ENCODE data around the gene MEIS3.

Gene MEIS3

DNA sequence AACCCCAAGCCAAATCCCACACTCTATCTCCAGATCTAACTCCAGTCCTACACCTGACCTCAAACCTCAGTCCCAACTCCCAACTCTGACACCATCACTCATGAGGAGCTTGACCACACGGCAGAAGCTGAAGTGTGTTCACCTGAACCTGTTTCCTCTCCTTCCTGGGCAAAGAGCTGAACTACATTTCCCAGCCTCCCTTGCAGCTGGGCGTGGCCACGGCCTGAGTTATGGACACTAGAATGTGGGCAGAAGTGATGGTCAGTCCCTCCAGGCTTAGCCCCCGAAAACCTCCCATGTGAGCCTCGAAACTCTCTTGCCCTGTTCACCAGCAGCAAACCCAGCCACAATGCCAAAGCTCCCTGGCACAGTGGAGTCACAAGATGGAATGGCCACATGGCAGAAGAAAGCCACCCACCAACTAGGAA is 19.5 kb upstream of the MEIS3 start:
- H3K27ac ChIP-seq (ENCODE audit: low read length), result no peak overlapping the region
- no peaks in the 10 kb centered on the region for H3K9me3 ChIP-seq (replicated peaks; ENCODE audit: insufficient read depth, low read length)
- H3K9me2 ChIP-seq (replicated peaks; ENCODE audit: insufficient read depth, low read length), result no peaks in the 10 kb centered on the region
- no peak for DNase-seq
- H3K9ac ChIP-seq (ENCODE audit: low read length), result no peak overlapping the region
- no peak for TF ChIP-seq EZH2 (optimal IDR thresholded peaks at IDR 0.05; ENCODE audit: low read depth, low read length)
- TF ChIP-seq, protein P1, sequence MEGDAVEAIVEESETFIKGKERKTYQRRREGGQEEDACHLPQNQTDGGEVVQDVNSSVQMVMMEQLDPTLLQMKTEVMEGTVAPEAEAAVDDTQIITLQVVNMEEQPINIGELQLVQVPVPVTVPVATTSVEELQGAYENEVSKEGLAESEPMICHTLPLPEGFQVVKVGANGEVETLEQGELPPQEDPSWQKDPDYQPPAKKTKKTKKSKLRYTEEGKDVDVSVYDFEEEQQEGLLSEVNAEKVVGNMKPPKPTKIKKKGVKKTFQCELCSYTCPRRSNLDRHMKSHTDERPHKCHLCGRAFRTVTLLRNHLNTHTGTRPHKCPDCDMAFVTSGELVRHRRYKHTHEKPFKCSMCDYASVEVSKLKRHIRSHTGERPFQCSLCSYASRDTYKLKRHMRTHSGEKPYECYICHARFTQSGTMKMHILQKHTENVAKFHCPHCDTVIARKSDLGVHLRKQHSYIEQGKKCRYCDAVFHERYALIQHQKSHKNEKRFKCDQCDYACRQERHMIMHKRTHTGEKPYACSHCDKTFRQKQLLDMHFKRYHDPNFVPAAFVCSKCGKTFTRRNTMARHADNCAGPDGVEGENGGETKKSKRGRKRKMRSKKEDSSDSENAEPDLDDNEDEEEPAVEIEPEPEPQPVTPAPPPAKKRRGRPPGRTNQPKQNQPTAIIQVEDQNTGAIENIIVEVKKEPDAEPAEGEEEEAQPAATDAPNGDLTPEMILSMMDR (IDR thresholded peaks at IDR 0.05; ENCODE audit: low read length), result no peak
- H2AFZ ChIP-seq (ENCODE audit: low read length), result no peak overlapping the region
- no peaks in the 10 kb centered on the region for H3K79me2 ChIP-seq (ENCODE audit: low read length)
- no peak overlapping the region for H3K4me3 ChIP-seq (ENCODE audit: low read length)
- no peak overlapping the region for H3K4me2 ChIP-seq (ENCODE audit: low read depth, low read length)
- H3K36me3 ChIP-seq (replicated peaks; ENCODE audit: insufficient read depth, low read length), result no peaks in the 10 kb centered on the region
- peaks cover 12% of the 10 kb centered on the region for H3F3A ChIP-seq (ENCODE audit: insufficient read depth, low read length)
- H4K20me1 ChIP-seq (ENCODE audit: insufficient read depth, low read length), result no peaks in the 10 kb centered on the region
- H3K27me3 ChIP-seq (replicated peaks; ENCODE audit: insufficient read depth, low read length), result peaks cover 74% of the 10 kb centered on the region
- peaks cover 5% of the 10 kb centered on the region; the same call in 1 of the 2 replicates for H3K4me1 ChIP-seq (ENCODE audit: low read length)

DNA sequence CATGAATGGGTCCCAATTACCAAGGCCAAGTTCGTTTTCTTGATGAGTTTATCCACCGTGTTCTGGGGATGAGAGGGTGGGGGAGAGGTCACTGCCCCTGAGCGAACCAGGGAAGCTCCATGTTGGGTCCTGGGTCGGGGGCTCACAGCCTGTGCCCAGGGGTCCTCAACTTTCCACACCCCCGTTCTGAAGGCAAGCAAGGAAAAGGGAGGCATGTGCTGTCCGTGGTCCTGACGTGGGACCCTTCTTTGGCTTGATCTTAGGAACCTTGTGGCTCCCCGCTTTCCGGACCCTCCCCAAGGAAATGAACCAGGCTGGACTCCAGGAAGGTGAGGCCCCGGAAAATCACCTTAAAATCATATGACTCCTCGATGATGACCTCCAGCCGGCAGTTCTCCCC is 18.2 kb upstream of the MEIS3 start:
- no peak overlapping the region for H3K4me3 ChIP-seq (ENCODE audit: low read length)
- H3K4me2 ChIP-seq (ENCODE audit: low read depth, low read length), result no peak overlapping the region
- no peaks in the 10 kb centered on the region for H3K79me2 ChIP-seq (ENCODE audit: low read length)
- H3K9ac ChIP-seq (ENCODE audit: low read length), result no peak overlapping the region
- DNase-seq, result no peak
- TF ChIP-seq EZH2phosphoT487 (IDR thresholded peaks at IDR 0.05; ENCODE audit: low read length) (no peak), EZH2 (optimal IDR thresholded peaks at IDR 0.05; ENCODE audit: low read depth, low read length) (no peak)
- TF ChIP-seq, protein P1 (IDR thresholded peaks at IDR 0.05; ENCODE audit: low read length), result no peak
- H3K4me1 ChIP-seq (ENCODE audit: low read length), result peaks cover 13% of the 10 kb centered on the region
- no peaks in the 10 kb centered on the region for H3K9me2 ChIP-seq (replicated peaks; ENCODE audit: insufficient read depth, low read length)
- no peaks in the 10 kb centered on the region for H4K20me1 ChIP-seq (ENCODE audit: insufficient read depth, low read length)
- H3F3A ChIP-seq (ENCODE audit: insufficient read depth, low read length), result peaks cover 12% of the 10 kb centered on the region
- H3K27me3 ChIP-seq (replicated peaks; ENCODE audit: insufficient read depth, low read length), result peaks cover 64% of the 10 kb centered on the region
- H2AFZ ChIP-seq (ENCODE audit: low read length), result no peak overlapping the region
- H3K27ac ChIP-seq (ENCODE audit: low read length), result no peak overlapping the region
- no peaks in the 10 kb centered on the region for H3K9me3 ChIP-seq (replicated peaks; ENCODE audit: insufficient read depth, low read length)
- H3K36me3 ChIP-seq (replicated peaks; ENCODE audit: insufficient read depth, low read length), result no peaks in the 10 kb centered on the region

DNA sequence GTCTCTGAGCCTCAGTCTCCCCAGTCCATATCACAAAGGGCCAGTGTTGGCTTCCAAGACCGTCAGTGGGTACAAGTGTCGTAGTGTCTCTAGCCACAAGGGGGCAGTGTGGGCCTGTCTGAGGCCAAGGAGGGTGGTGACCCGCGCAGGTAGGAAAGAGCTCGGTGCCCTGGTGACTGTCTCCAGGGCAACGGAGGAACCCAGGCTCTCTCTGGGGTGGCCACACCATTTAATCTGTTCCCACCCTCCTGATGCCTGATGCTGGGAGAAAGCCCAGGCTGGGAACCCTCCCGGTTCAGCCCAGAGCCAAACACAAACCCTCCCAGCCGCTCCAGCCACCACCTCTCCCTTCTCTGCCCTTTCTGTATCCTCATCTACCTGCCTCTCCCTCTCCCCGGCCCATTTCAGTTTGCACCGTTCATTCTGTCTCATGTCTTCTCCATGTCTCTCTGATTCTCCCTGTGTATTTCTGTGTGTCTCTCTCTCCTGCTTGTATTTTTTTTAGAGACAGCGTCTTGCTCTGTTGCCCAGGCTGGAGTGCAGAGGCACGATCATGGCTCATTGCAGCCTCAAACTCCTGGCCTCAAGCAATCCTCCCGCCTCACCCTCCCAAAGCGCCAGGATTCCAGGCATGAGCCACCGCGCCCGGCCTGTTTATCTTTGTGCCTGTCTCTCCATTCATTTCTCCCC is 17.5 kb upstream of the MEIS3 start:
- Histone ChIP-seq H3K36me3 (replicated peaks; ENCODE audit: insufficient read depth, low read length) (no peaks in the 10 kb centered on the region), H4K20me1 (ENCODE audit: insufficient read depth, low read length) (no peaks in the 10 kb centered on the region), H3K4me2 (ENCODE audit: low read depth, low read length) (no peak overlapping the region), H3K9me2 (replicated peaks; ENCODE audit: insufficient read depth, low read length) (no peaks in the 10 kb centered on the region), H3K79me2 (ENCODE audit: low read length) (no peaks in the 10 kb centered on the region), H3K27ac (ENCODE audit: low read length) (no peak overlapping the region), H3F3A (ENCODE audit: insufficient read depth, low read length) (peaks cover 12% of the 10 kb centered on the region), H3K4me3 (ENCODE audit: low read length) (no peak overlapping the region), H2AFZ (ENCODE audit: low read length) (no peak overlapping the region), H3K27me3 (replicated peaks; ENCODE audit: insufficient read depth, low read length) (peaks cover 64% of the 10 kb centered on the region), H3K9ac (ENCODE audit: low read length) (no peak overlapping the region), H3K9me3 (replicated peaks; ENCODE audit: insufficient read depth, low read length) (no peaks in the 10 kb centered on the region), H3K4me1 (ENCODE audit: low read length) (peaks cover 15% of the 10 kb centered on the region)
- no peak for TF ChIP-seq EZH2phosphoT487 (IDR thresholded peaks at IDR 0.05; ENCODE audit: low read length)
- TF ChIP-seq EZH2 (optimal IDR thresholded peaks at IDR 0.05; ENCODE audit: low read depth, low read length), result no peak
- TF ChIP-seq, protein P1 (IDR thresholded peaks at IDR 0.05; ENCODE audit: low read length), result peak; percentile 94
- DNase-seq, result peak; percentile 70
